ENCODE measurements around the gene LRRFIP1. TPM values are rescaled to one million over a fixed set of nuclear protein-coding genes. Genes with fewer than 3 reads are reported as not detected.

LRRFIP1 gene
- total RNA-seq, 2 experiments from 2014 or later: 264 to 281 TPM

- H3K9me3 Mint-ChIP-seq: no peaks in the 10 kb centered on the region
- no peak for TF ChIP-seq CTCF (IDR thresholded peaks at IDR 0.05)
- peaks cover 47% of the 10 kb centered on the region for H3K4me1 Mint-ChIP-seq (ENCODE audit: low read depth)
- intact Hi-C loops (cut with micrococcal nuclease): loop anchor here (10.0 kb wide), 1 partner anchor 157 kb away; no protein-coding TSS in a partner anchor
- ATAC-seq (no peak), DNase-seq (no peak)
- ChIA-PET POLR2A (no interaction called here), CTCF (interaction anchor here (1.4 to 10.6 kb wide), 3 partner anchors 12 to 70 kb away, joined by 3 to 125 read pairs (median 55); no protein-coding TSS in a partner anchor)
- peak overlapping the region; percentile 40 for H3K27ac Mint-ChIP-seq
- no peaks in the 10 kb centered on the region for H3K27me3 Mint-ChIP-seq
- H3K4me3 Mint-ChIP-seq: no peak overlapping the region
- peaks cover 29% of the 10 kb centered on the region for H3K36me3 Mint-ChIP-seq (ENCODE audit: low read depth)
Observed at GRCh38 chr2:237742191-237742590, 114.8 kb downstream of the LRRFIP1 start.

GRCh38 chr2:237742614-237743013 lies 115.2 kb downstream of the LRRFIP1 start:
- CTCF ChIA-PET: interaction anchor here (0.6 to 10.6 kb wide), 4 partner anchors 12 to 1499 kb away, joined by 3 to 125 read pairs (median 32); no protein-coding TSS in a partner anchor
- H3K27ac Mint-ChIP-seq: peak overlapping the region; percentile 40
- ATAC-seq (no peak), DNase-seq (no peak)
- no peak overlapping the region for H3K4me3 Mint-ChIP-seq
- H3K9me3 Mint-ChIP-seq: no peaks in the 10 kb centered on the region
- H3K27me3 Mint-ChIP-seq: no peaks in the 10 kb centered on the region
- POLR2A ChIA-PET: interaction anchor here (0.6 kb wide), 1 partner anchor 405 kb away, joined by 3 read pairs; no protein-coding TSS in a partner anchor
- H3K36me3 Mint-ChIP-seq (ENCODE audit: low read depth): peaks cover 32% of the 10 kb centered on the region
- peaks cover 45% of the 10 kb centered on the region for H3K4me1 Mint-ChIP-seq (ENCODE audit: low read depth)
- intact Hi-C loops (cut with micrococcal nuclease): loop anchor here (10.0 kb wide), 1 partner anchor 158 kb away; no protein-coding TSS in a partner anchor
- TF ChIP-seq CTCF (IDR thresholded peaks at IDR 0.05): no peak

- POLR2A ChIA-PET: interaction anchor here (0.6 kb wide), 1 partner anchor 404 kb away, joined by 3 read pairs; no protein-coding TSS in a partner anchor
- Mint-ChIP-seq H3K9me3 (no peaks in the 10 kb centered on the region), H3K27ac (peak overlapping the region; percentile 79), H3K4me3 (no peak overlapping the region), H3K27me3 (no peaks in the 10 kb centered on the region), H3K4me1 (ENCODE audit: low read depth) (peaks cover 45% of the 10 kb centered on the region), H3K36me3 (ENCODE audit: low read depth) (peaks cover 32% of the 10 kb centered on the region)
- intact Hi-C loops (cut with micrococcal nuclease): loop anchor here (10.0 kb wide), 1 partner anchor 158 kb away; no protein-coding TSS in a partner anchor
- ATAC-seq (no peak), DNase-seq (no peak)
- TF ChIP-seq CTCF (IDR thresholded peaks at IDR 0.05): no peak
- CTCF ChIA-PET: interaction anchor here (0.6 to 10.6 kb wide), 5 partner anchors 13 to 1499 kb away, joined by 3 to 125 read pairs (median 29); no protein-coding TSS in a partner anchor
Observed at GRCh38 chr2:237743024-237743423, 115.6 kb downstream of the LRRFIP1 start.

GRCh38 chr2:237743561-237744269 lies 116.3 kb downstream of the LRRFIP1 start:
- peaks cover 45% of the 10 kb centered on the region for H3K4me1 Mint-ChIP-seq (ENCODE audit: low read depth)

More at GRCh38 chr2:237743561-237744269, 116.3 kb downstream of the LRRFIP1 start:
- H3K36me3 Mint-ChIP-seq (ENCODE audit: low read depth): peaks cover 36% of the 10 kb centered on the region
- CTCF ChIA-PET: interaction anchor here (0.7 to 10.6 kb wide), 14 partner anchors 11 to 231 kb away, joined by 3 to 125 read pairs (median 10); no protein-coding TSS in a partner anchor
- intact Hi-C loops (cut with micrococcal nuclease): loop anchor here (10.0 kb wide), 1 partner anchor 159 kb away; no protein-coding TSS in a partner anchor
- no peak overlapping the region for H3K4me3 Mint-ChIP-seq
- DNase-seq: no peak
- no peak for TF ChIP-seq CTCF (IDR thresholded peaks at IDR 0.05)
- no peak for ATAC-seq
- POLR2A ChIA-PET: interaction anchor here (0.6 kb wide), 1 partner anchor 404 kb away, joined by 3 read pairs; no protein-coding TSS in a partner anchor
- H3K9me3 Mint-ChIP-seq: no peaks in the 10 kb centered on the region
- H3K27me3 Mint-ChIP-seq: no peaks in the 10 kb centered on the region
- peak overlapping the region; percentile 79 for H3K27ac Mint-ChIP-seq

Measured in activated CD8-positive, alpha-beta T cell treated with anti-CD3 and anti-CD28 coated beads for 36 hours (primary cell).